HCT116 (cell line): ENCODE data around the gene LRP2. TPM values are rescaled to one million over a fixed set of nuclear protein-coding genes. Genes with fewer than 3 reads are reported as not detected.

Source experiments
- ATAC-seq: fragments of 200-7000 bp; cut with Tn5 transposase; 2 replicates; pipeline ENCODE4 v1.9.1; 2020; ENCODE audit warnings: mild to moderate bottlenecking, moderate library complexity
- BruUV-seq: library from RNA; stranded (reverse); fragments of 400-500 nt; replicated peaks from 2 replicates; lab custom pipeline; 2021; lab: Mats Ljungman, UMichigan
- CTCF ChIA-PET: fragments of 300-600 bp; sonication (Branson Sonifier 250); formaldehyde crosslinking; loops from one replicate; lab custom pipeline; 2021; ENCODE audit warnings: antibody characterized with exemption; lab: Charles Lee
- POLR2A ChIA-PET: fragments of 300-600, 350-600 bp; sonication (Branson Sonifier 250); formaldehyde crosslinking; loops from one replicate; lab custom pipeline; 2021; ENCODE audit warnings: antibody characterized with exemption; lab: Charles Lee
- RAD21 ChIA-PET, 2 experiments: fragments of 300-600 bp; sonication (Branson Sonifier 250); formaldehyde crosslinking; loops; one replicate each; lab custom pipeline; 2023; ENCODE audit warnings: low total read pairs in 2 of 2; ENCODE audit not compliant: uncharacterized antibody in 2 of 2, unreplicated experiment in 2 of 2, low non-redundant PET in 1 of 2; lab: Charles Lee
- DNase-seq: peaks from one replicate; pipeline ENCODE4 v3.0.0-alpha.2; 2010; ENCODE audit warnings: low read depth, low spot score
- H2AFZ ChIP-seq: fragments of 200-600 bp; shearing (Covaris generic), sonication (generic); 2 replicates; pipeline ENCODE4 v1.6.1; 2017; ENCODE audit warnings: low read depth, mixed run types, mixed read lengths, antibody characterized with exemption, low read length; ENCODE audit not compliant: poor library complexity, severe bottlenecking
- H3K27ac ChIP-seq: 2 replicates; pipeline ENCODE4 v1.5.1; 2012; ENCODE audit warnings: low read depth, low read length
- H3K27me3 ChIP-seq: fragments of 200-600 bp; sonication (generic); 2 replicates; pipeline ENCODE4 v1.6.1; 2016; ENCODE audit warnings: mixed run types, low read length, mixed read lengths; ENCODE audit not compliant: insufficient read depth
- H3K36me3 ChIP-seq, 2 experiments: fragments of 200-500 bp in 1 of 2; fragments of 200-600 bp in 1 of 2; sonication (Bioruptor generic) in 1 of 2; sonication (generic) in 1 of 2; 2 replicates each; pipeline versions ENCODE4 v1.5.1 to v1.6.1; 2014 to 2016; ENCODE audit warnings: low read length in 2 of 2, inconsistent platforms in 1 of 2, mixed read lengths in 1 of 2, mixed run types in 1 of 2; ENCODE audit not compliant: insufficient read depth in 2 of 2, control insufficient read depth in 1 of 2
- H3K4me1 ChIP-seq, 2 experiments: fragments of 200-600 bp in 1 of 2; sonication (generic) in 1 of 2; 2 replicates each; pipeline versions ENCODE4 v1.5.1 to v1.6.1; 2012 to 2017; ENCODE audit warnings: low read length in 2 of 2, inconsistent platforms in 1 of 2, mild to moderate bottlenecking in 1 of 2, mixed read lengths in 1 of 2, mixed run types in 1 of 2, moderate library complexity in 1 of 2; ENCODE audit not compliant: insufficient read depth in 2 of 2, control insufficient read depth in 1 of 2
- H3K4me2 ChIP-seq: fragments of 200-600 bp; sonication (generic); 2 replicates; pipeline ENCODE4 v1.6.1; 2017; ENCODE audit warnings: mixed run types, low read length, mixed read lengths
- H3K4me3 ChIP-seq, 2 experiments: fragments of 200-600 bp in 1 of 2; sonication (generic) in 1 of 2; replicated peaks in 1 of 2; 2 replicates each; pipeline ENCODE4 v1.5.1; 2011 to 2016; ENCODE audit warnings: low read length in 2 of 2, control low read depth in 1 of 2, low read depth in 1 of 2, mild to moderate bottlenecking in 1 of 2, mixed read lengths in 1 of 2, mixed run types in 1 of 2
- H3K79me2 ChIP-seq: fragments of 200-600 bp; sonication (generic); 2 replicates; pipeline ENCODE4 v1.6.1; 2017; ENCODE audit warnings: mild to moderate bottlenecking, mixed run types, low read length, moderate library complexity, mixed read lengths; ENCODE audit not compliant: insufficient read depth
- H3K9ac ChIP-seq: fragments of 200-600 bp; sonication (generic); 2 replicates; pipeline ENCODE4 v1.6.1; 2016; ENCODE audit warnings: low read length, mixed read lengths
- H3K9me2 ChIP-seq: fragments of 200-600 bp; sonication (generic), shearing (Covaris generic); 2 replicates; pipeline ENCODE4 v1.6.1; 2017; ENCODE audit warnings: mixed run types, mild to moderate bottlenecking, moderate library complexity; ENCODE audit not compliant: insufficient read depth
- H3K9me3 ChIP-seq, 2 experiments: fragments of 200-500 bp in 1 of 2; fragments of 200-600 bp in 1 of 2; sonication (Bioruptor generic) in 1 of 2; sonication (generic) in 1 of 2; 2 replicates each; pipeline ENCODE4 v1.6.1; 2014 to 2017; ENCODE audit warnings: low read length in 2 of 2, mixed read lengths in 2 of 2, inconsistent platforms in 1 of 2, low read depth in 1 of 2, mild to moderate bottlenecking in 1 of 2, mixed run types in 1 of 2, moderate library complexity in 1 of 2; ENCODE audit not compliant: control insufficient read depth in 1 of 2, insufficient read depth in 1 of 2
- H4K20me1 ChIP-seq: fragments of 200-600 bp; sonication (generic), shearing (Covaris generic); 2 replicates; pipeline ENCODE4 v1.6.1; 2017; ENCODE audit warnings: mixed run types, mild to moderate bottlenecking, moderate library complexity; ENCODE audit not compliant: insufficient read depth
- CBX3 ChIP-seq: IDR thresholded peaks from 2 replicates; pipeline ENCODE4 v1.6.1; 2012; ENCODE audit warnings: low read depth
- EGR1 ChIP-seq: IDR thresholded peaks from 2 replicates; pipeline ENCODE4 v1.6.1; 2012; ENCODE audit warnings: low read depth
- ELF1 ChIP-seq: IDR thresholded peaks from 2 replicates; pipeline ENCODE4 v1.6.1; 2012; ENCODE audit warnings: low read depth, borderline replicate concordance
- EZH2 ChIP-seq: fragments of 200-600 bp; sonication (generic); IDR thresholded peaks from 2 replicates; pipeline ENCODE4 v1.6.1; 2017; ENCODE audit warnings: antibody characterized with exemption, mixed run types
- EZH2phosphoT487 ChIP-seq: fragments of 200-600 bp; IDR thresholded peaks from 2 replicates; pipeline ENCODE4 v1.6.1; 2018; ENCODE audit warnings: antibody characterized with exemption, borderline replicate concordance
- FOSL1 ChIP-seq: IDR thresholded peaks from 2 replicates; pipeline ENCODE4 v1.6.1; 2012; ENCODE audit warnings: low read depth
- JUND ChIP-seq: IDR thresholded peaks from 2 replicates; pipeline ENCODE4 v1.6.1; 2012
- POLR2A ChIP-seq: IDR thresholded peaks from 2 replicates; pipeline ENCODE4 v1.7.0; 2011; ENCODE audit warnings: borderline replicate concordance; ENCODE audit not compliant: insufficient read depth, insufficient read length; ENCODE audit errors: extremely low read depth
- POLR2AphosphoS5 ChIP-seq: IDR thresholded peaks from 2 replicates; pipeline ENCODE4 v1.6.1; 2011; ENCODE audit warnings: mild to moderate bottlenecking, low read depth, low read length, moderate library complexity
- RAD21 ChIP-seq: IDR thresholded peaks from 2 replicates; pipeline ENCODE4 v1.6.1; 2012; ENCODE audit warnings: low read depth, mild to moderate bottlenecking
- SIN3A ChIP-seq: IDR thresholded peaks from 2 replicates; pipeline ENCODE4 v1.6.1; 2012; ENCODE audit warnings: low read depth
- SRF ChIP-seq: IDR thresholded peaks from 2 replicates; pipeline ENCODE4 v1.6.1; 2012; ENCODE audit warnings: low read depth
- TCF7L2 ChIP-seq: IDR thresholded peaks from 2 replicates; pipeline ENCODE4 v1.7.0; 2011; ENCODE audit warnings: borderline replicate concordance, inconsistent platforms; ENCODE audit not compliant: insufficient read depth, insufficient read length; ENCODE audit errors: extremely low read depth
- YY1 ChIP-seq: IDR thresholded peaks from 2 replicates; pipeline ENCODE4 v1.6.1; 2011; ENCODE audit warnings: low read length, low read depth, moderate library complexity, mild to moderate bottlenecking; ENCODE audit not compliant: insufficient replicate concordance; ENCODE audit errors: extremely low read depth
- ZNF274 ChIP-seq: fragments of 200-500 bp; sonication (Bioruptor generic); IDR thresholded peaks from 2 replicates; pipeline ENCODE4 v1.6.1; 2014; ENCODE audit warnings: mild to moderate bottlenecking, low read depth, low read length, inconsistent platforms
- intact Hi-C: fragments of 100-400 bp; cut with micrococcal nuclease; formaldehyde crosslinking; loops from 2 replicates; pipeline ENCODE4 v1.10.0; 2022
- total RNA-seq: library from RNA; stranded (reverse); gene quantifications from one replicate; pipeline ENCODE4 v1.2.1, GENCODE V29; 2021; ENCODE audit not compliant: unreplicated experiment
- TF ChIP-seq, protein P1 (sequence below): IDR thresholded peaks from 2 replicates; pipeline ENCODE4 v1.6.1; 2011; ENCODE audit warnings: mild to moderate bottlenecking, low read length, moderate library complexity; ENCODE audit not compliant: insufficient replicate concordance; ENCODE audit errors: extremely low read depth
- TF ChIP-seq, protein P2 (sequence below), 3 experiments: fragments of 200-600 bp in 1 of 3; sonication (generic) in 1 of 3; IDR thresholded peaks in 2 of 3; conservative IDR thresholded peaks in 1 of 3; 2 replicates each; pipeline ENCODE4 v1.5.1; 2012 to 2017; ENCODE audit warnings: low read depth in 2 of 3, low read length in 2 of 3, antibody characterized with exemption in 1 of 3, borderline replicate concordance in 1 of 3, control low read depth in 1 of 3, mild to moderate bottlenecking in 1 of 3, mixed read lengths in 1 of 3, mixed run types in 1 of 3, moderate library complexity in 1 of 3; ENCODE audit not compliant: insufficient read depth in 1 of 3
- TF ChIP-seq, protein P3 (sequence below): IDR thresholded peaks from 2 replicates; pipeline ENCODE4 v1.6.1; 2012; ENCODE audit warnings: low read depth
- TF ChIP-seq, protein P4 (sequence below): IDR thresholded peaks from 2 replicates; pipeline ENCODE4 v1.6.1; 2012

Gene LRP2
- total RNA-seq, 1 experiment from 2014 or later = 0.20 TPM

DNA sequence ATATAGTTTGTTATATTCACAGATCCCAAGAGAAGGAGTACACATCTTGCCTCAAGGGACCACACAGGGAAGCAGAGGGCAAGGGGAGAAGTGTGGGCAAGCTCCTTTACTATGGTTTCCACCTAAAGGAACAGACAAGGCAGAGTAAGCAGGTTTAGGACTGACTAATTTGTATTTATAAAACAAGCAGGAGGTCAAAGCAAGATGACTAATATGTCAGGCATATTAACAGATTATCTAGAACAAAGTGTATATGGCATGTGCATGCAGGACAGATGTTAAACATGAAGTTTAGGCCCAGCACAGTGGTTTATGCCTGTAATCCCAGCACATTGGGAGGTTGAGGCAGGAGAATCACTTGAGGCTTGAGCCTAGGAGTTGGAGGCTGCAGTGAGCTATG, 3.7 kb upstream of the LRP2 start:
- ATAC-seq = no peak
- Histone ChIP-seq H3K9ac (no peak overlapping the region), H3K4me3 (no peak overlapping the region), H2AFZ (no peak overlapping the region), H3K9me2 (peaks cover 4% of the 10 kb centered on the region; the same call in 1 of the 2 replicates)
- no TSS peak for BruUV-seq
- RAD21 ChIA-PET = no interaction called here
- intact Hi-C loops = no loop called here
- TF ChIP-seq SIN3A (no peak), POLR2A (no peak), RAD21 (no peak), YY1 (no peak), EGR1 (no peak), FOSL1 (no peak), EZH2phosphoT487 (no peak), CBX3 (no peak), ZNF274 (no peak), SRF (no peak), TCF7L2 (no peak), JUND (no peak), ELF1 (no peak), POLR2AphosphoS5 (no peak), EZH2 (no peak)
- TF ChIP-seq, protein P1, sequence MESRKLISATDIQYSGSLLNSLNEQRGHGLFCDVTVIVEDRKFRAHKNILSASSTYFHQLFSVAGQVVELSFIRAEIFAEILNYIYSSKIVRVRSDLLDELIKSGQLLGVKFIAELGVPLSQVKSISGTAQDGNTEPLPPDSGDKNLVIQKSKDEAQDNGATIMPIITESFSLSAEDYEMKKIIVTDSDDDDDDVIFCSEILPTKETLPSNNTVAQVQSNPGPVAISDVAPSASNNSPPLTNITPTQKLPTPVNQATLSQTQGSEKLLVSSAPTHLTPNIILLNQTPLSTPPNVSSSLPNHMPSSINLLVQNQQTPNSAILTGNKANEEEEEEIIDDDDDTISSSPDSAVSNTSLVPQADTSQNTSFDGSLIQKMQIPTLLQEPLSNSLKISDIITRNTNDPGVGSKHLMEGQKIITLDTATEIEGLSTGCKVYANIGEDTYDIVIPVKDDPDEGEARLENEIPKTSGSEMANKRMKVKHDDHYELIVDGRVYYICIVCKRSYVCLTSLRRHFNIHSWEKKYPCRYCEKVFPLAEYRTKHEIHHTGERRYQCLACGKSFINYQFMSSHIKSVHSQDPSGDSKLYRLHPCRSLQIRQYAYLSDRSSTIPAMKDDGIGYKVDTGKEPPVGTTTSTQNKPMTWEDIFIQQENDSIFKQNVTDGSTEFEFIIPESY = no peak
- TF ChIP-seq, protein P2, sequence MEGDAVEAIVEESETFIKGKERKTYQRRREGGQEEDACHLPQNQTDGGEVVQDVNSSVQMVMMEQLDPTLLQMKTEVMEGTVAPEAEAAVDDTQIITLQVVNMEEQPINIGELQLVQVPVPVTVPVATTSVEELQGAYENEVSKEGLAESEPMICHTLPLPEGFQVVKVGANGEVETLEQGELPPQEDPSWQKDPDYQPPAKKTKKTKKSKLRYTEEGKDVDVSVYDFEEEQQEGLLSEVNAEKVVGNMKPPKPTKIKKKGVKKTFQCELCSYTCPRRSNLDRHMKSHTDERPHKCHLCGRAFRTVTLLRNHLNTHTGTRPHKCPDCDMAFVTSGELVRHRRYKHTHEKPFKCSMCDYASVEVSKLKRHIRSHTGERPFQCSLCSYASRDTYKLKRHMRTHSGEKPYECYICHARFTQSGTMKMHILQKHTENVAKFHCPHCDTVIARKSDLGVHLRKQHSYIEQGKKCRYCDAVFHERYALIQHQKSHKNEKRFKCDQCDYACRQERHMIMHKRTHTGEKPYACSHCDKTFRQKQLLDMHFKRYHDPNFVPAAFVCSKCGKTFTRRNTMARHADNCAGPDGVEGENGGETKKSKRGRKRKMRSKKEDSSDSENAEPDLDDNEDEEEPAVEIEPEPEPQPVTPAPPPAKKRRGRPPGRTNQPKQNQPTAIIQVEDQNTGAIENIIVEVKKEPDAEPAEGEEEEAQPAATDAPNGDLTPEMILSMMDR (IDR thresholded peaks at IDR 0.05 in 2 of 3, conservative IDR thresholded peaks at IDR 0.05 in 1 of 3; ENCODE audit: borderline replicate concordance in 1 of 3, insufficient read depth in 1 of 3, low read depth in 2 of 3, low read length in 2 of 3) = no peak
- TF ChIP-seq, protein P3, sequence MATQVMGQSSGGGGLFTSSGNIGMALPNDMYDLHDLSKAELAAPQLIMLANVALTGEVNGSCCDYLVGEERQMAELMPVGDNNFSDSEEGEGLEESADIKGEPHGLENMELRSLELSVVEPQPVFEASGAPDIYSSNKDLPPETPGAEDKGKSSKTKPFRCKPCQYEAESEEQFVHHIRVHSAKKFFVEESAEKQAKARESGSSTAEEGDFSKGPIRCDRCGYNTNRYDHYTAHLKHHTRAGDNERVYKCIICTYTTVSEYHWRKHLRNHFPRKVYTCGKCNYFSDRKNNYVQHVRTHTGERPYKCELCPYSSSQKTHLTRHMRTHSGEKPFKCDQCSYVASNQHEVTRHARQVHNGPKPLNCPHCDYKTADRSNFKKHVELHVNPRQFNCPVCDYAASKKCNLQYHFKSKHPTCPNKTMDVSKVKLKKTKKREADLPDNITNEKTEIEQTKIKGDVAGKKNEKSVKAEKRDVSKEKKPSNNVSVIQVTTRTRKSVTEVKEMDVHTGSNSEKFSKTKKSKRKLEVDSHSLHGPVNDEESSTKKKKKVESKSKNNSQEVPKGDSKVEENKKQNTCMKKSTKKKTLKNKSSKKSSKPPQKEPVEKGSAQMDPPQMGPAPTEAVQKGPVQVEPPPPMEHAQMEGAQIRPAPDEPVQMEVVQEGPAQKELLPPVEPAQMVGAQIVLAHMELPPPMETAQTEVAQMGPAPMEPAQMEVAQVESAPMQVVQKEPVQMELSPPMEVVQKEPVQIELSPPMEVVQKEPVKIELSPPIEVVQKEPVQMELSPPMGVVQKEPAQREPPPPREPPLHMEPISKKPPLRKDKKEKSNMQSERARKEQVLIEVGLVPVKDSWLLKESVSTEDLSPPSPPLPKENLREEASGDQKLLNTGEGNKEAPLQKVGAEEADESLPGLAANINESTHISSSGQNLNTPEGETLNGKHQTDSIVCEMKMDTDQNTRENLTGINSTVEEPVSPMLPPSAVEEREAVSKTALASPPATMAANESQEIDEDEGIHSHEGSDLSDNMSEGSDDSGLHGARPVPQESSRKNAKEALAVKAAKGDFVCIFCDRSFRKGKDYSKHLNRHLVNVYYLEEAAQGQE = no peak
- TF ChIP-seq, protein P4, sequence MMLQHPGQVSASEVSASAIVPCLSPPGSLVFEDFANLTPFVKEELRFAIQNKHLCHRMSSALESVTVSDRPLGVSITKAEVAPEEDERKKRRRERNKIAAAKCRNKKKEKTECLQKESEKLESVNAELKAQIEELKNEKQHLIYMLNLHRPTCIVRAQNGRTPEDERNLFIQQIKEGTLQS = no peak
- TF ChIP-seq, all 23 proteins: peak for 0
- Histone ChIP-seq H3K27ac (no peak overlapping the region), H3K27me3 (peaks cover 9% of the 10 kb centered on the region; the same call in 1 of the 2 replicates), H3K4me2 (no peak overlapping the region), H3K9me3 (no peaks in the 10 kb centered on the region), H3K4me1 (peaks cover 2 to 20% of the 10 kb centered on the region in 2 experiments; a peak in 1 of 4 replicates), H4K20me1 (no peaks in the 10 kb centered on the region), H3K79me2 (no peaks in the 10 kb centered on the region), H3K36me3 (no peaks in the 10 kb centered on the region)
- POLR2A ChIA-PET = no interaction called here
- DNase-seq = no peak
- CTCF ChIA-PET = no interaction called here
